Liver (tissue), 6 donors: Measurements from ENCODE around the gene EEF1A1. TPM values are rescaled to one million over a fixed set of nuclear protein-coding genes. Genes with fewer than 3 reads are reported as not detected.

Source experiments
- FOXA1 ChIP-seq: IDR thresholded peaks from 2 replicates; pipeline ENCODE4 v1.6.1; 2016; ENCODE audit warnings: antibody characterized with exemption
- FOXA2 ChIP-seq: IDR thresholded peaks from 2 replicates; pipeline ENCODE4 v1.6.1; 2016; ENCODE audit warnings: antibody characterized with exemption
- HNF4G ChIP-seq: IDR thresholded peaks from 2 replicates; pipeline ENCODE4 v1.6.1; 2016; ENCODE audit warnings: antibody characterized with exemption
- JUND ChIP-seq, 2 donors: IDR thresholded peaks; 2 replicates each; pipeline ENCODE4 v1.6.1; 2016; ENCODE audit warnings: antibody characterized with exemption in 2 of 2
- TAF1 ChIP-seq: conservative IDR thresholded peaks from 2 replicates; pipeline ENCODE4 v1.6.1; 2016; ENCODE audit warnings: antibody characterized with exemption, mild to moderate bottlenecking
- polyA plus RNA-seq, 2 donors: library from polyadenylated mRNA; stranded (reverse) in 1 of 2; unstranded in 1 of 2; fragments of 200-250 nt in 1 of 2; fragments of >200 nt in 1 of 2; fragmentation: Nextera tagmentation in 1 of 2; extraction: Ambion mirVana in 1 of 2; gene quantifications; one replicate each; pipeline versions ENCODE4 v1.2.1 to v1.2.3, GENCODE V29; 2013 to 2015
- small RNA-seq: library from RNA; depleted of rRNA; stranded (forward); fragments of <200 nt; gene quantifications from one replicate; pipeline ENCODE3, GENCODE V24; 2014
- total RNA-seq, 2 donors: library from RNA; depleted of rRNA; stranded (reverse); fragments of >200 nt; gene quantifications; one replicate each; pipeline ENCODE4 v1.2.3, GENCODE V29; 2014
- donor health status: healthy.
- donor health status: healthy.
- donor health status: healthy.

Gene EEF1A1
- total and polyA plus RNA-seq, 4 donors, result 1,383 to 7,379 (median 3,535) TPM

DNA sequence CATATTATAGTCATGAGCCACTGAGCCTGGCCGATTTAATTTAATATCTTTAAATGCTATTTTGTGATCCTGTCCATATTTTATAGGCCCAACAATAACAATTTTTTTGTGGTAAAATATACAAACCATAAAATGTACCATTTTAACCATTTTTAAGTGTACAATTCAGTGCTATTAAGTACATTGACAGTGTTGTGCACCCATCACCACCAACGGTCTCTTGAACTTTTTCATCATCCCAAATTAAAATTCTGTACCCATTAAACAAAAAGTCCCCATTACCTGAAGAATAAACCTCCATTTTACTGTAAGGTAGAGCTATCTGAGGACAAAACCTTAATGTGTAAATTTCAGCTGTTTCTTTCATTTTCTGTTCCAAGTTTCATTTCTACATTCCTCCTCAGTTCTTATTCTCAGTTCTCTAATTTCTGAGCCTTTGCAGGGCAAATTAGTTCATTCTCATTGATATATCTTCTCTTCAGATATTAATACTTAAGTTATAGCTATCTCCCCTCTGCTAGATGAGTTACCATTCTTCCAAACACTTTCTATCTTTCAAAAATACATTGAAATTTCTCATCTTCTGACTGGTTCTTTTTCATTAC lies 49.0 kb downstream of the EEF1A1 start (continued):
- no peak for TF ChIP-seq JUND (IDR thresholded peaks at IDR 0.05)
- TF ChIP-seq FOXA1, result no peak
- no peak for TF ChIP-seq FOXA2
- no peak for TF ChIP-seq HNF4G
- no peak for TF ChIP-seq TAF1

Small RNA genes lying within 50 kb of the gene (small RNA-seq; reads per million reads assigned to genes)
- gene AL603910.2, result not detected
- not detected for gene RN7SL827P

Other genes starting within 250 kb of the EEF1A1 start
- gene DPPA5, start 166.8 kb downstream of the EEF1A1 start, total RNA-seq, result not detected
- gene DPPA5, start 166.8 kb downstream of the EEF1A1 start, polyA plus RNA-seq, result not detected
- not detected for gene KHDC3L, start 158.4 kb downstream of the EEF1A1 start, total RNA-seq
- gene KHDC3L, start 158.4 kb downstream of the EEF1A1 start, polyA plus RNA-seq, result not detected
- gene OOEP, start 151.1 kb downstream of the EEF1A1 start, total RNA-seq, result not detected
- under 1 TPM; 0.06 to 0.22 TPM for gene OOEP, start 151.1 kb downstream of the EEF1A1 start, polyA plus RNA-seq
- gene DDX43, start 126.2 kb downstream of the EEF1A1 start, total RNA-seq, result under 1 TPM; 0.14 to 0.75 TPM
- under 1 TPM; 0.13 to 0.31 TPM for gene DDX43, start 126.2 kb downstream of the EEF1A1 start, polyA plus RNA-seq
- 1 to 10 TPM; 2.0 to 4.9 TPM for gene CGAS, start 68.7 kb downstream of the EEF1A1 start, total RNA-seq
- gene CGAS, start 68.7 kb downstream of the EEF1A1 start, polyA plus RNA-seq, result under 1 TPM; 0.36 to 0.47 TPM
- 10 to 100 TPM; 22.9 to 64.4 TPM for gene MTO1, start 59.3 kb downstream of the EEF1A1 start, total RNA-seq
- gene MTO1, start 59.3 kb downstream of the EEF1A1 start, polyA plus RNA-seq, result 10 to 100 TPM; 12.9 to 18.2 TPM
- gene SLC17A5, start 133.0 kb upstream of the EEF1A1 start, total RNA-seq, result 10 to 100 TPM; 10.0 to 19.3 TPM
- gene SLC17A5, start 133.0 kb upstream of the EEF1A1 start, polyA plus RNA-seq, result 10 to 100 TPM in 1 of 2 donors, 1 to 10 TPM in 1; 9.1 to 12.7 TPM
- gene CD109, start 175.2 kb upstream of the EEF1A1 start, total RNA-seq, result 1 to 10 TPM in 1 of 2 donors, under 1 TPM in 1; 0.42 to 2.0 TPM
- under 1 TPM; 0.18 to 0.22 TPM for gene CD109, start 175.2 kb upstream of the EEF1A1 start, polyA plus RNA-seq